Measurements from ENCODE around the gene PAGR1. TPM values are rescaled to one million over a fixed set of nuclear protein-coding genes. Genes with fewer than 3 reads are reported as not detected.
A peak's percentile ranks its signal among the peaks of the same experiment; 100 is the strongest.

Gene PAGR1
- total and polyA plus RNA-seq, 2 of the 13 experiments (the other 11 are each of a cell fraction or from before 2014, with no cell fraction given): 9.8 to 66.4 TPM

GRCh38 chr16:29815793-29816693 is at the start of gene PAGR1 (continued):
- TF ChIP-seq ZNF770 (CRISPR knock-in tag; IDR thresholded peaks at IDR 0.05) (peak; percentile 94), HMG20B (CRISPR knock-in tag; conservative IDR thresholded peaks at IDR 0.05) (peak; percentile 41; the same call in 1 of the 2 replicates), JDP2 (CRISPR knock-in tag; IDR thresholded peaks at IDR 0.05; ENCODE audit: borderline replicate concordance) (no peak), ZNF430 (CRISPR knock-in tag; IDR thresholded peaks at IDR 0.05) (no peak; the same call in 1 of the 2 replicates), NFE2 (CRISPR knock-in tag; IDR thresholded peaks at IDR 0.05) (peak; percentile 8; the same call in 1 of the 2 replicates), ZNF468 (CRISPR knock-in tag; IDR thresholded peaks at IDR 0.05) (no peak), NONO (IDR thresholded peaks at IDR 0.05) (no peak), NONO (CRISPR knock-in tag; conservative IDR thresholded peaks at IDR 0.05) (peak; percentile 97), TFE3 (CRISPR knock-in tag; IDR thresholded peaks at IDR 0.05) (peak; percentile 76), IRF2 (CRISPR knock-in tag; IDR thresholded peaks at IDR 0.05) (peak; percentile 74; the same call in 1 of the 2 replicates), ZNF143 (CRISPR knock-in tag; IDR thresholded peaks at IDR 0.05) (peak; percentile 68), NFKB2 (CRISPR knock-in tag; IDR thresholded peaks at IDR 0.05; ENCODE audit: borderline replicate concordance) (peak; percentile 20; the same call in 1 of the 2 replicates), ZNF878 (CRISPR knock-in tag; IDR thresholded peaks at IDR 0.05) (no peak), ZBTB7A (CRISPR knock-in tag; IDR thresholded peaks at IDR 0.05) (peak; percentile 1; the same call in 1 of the 2 replicates), CERS6 (CRISPR knock-in tag; IDR thresholded peaks at IDR 0.05) (no peak), ZFP36 (IDR thresholded peaks at IDR 0.05; ENCODE audit: borderline replicate concordance, low read depth, low read length, partially characterized antibody) (no peak), ZSCAN25 (CRISPR knock-in tag; IDR thresholded peaks at IDR 0.05) (peak; percentile 86), ZBTB42 (CRISPR knock-in tag; IDR thresholded peaks at IDR 0.05) (0 out of 2 replicates have a peak, but pooled peaks have one; percentile 28), TOPORS (CRISPR knock-in tag; IDR thresholded peaks at IDR 0.05) (peak; percentile 72; the same call in 1 of the 2 replicates), KLF12 (CRISPR knock-in tag; IDR thresholded peaks at IDR 0.05; ENCODE audit: borderline replicate concordance) (peak; percentile 85; the same call in 1 of the 2 replicates), ZBTB44 (CRISPR knock-in tag; IDR thresholded peaks at IDR 0.05) (0 out of 2 replicates have a peak, but pooled peaks have one; percentile 45), ETV5 (CRISPR knock-in tag; IDR thresholded peaks at IDR 0.05; ENCODE audit: borderline replicate concordance) (peak; percentile 36), FOXO1 (CRISPR knock-in tag; IDR thresholded peaks at IDR 0.05) (peak; percentile 57), KDM2A (CRISPR knock-in tag; IDR thresholded peaks at IDR 0.05; ENCODE audit: borderline replicate concordance, low read depth) (peak; percentile 93)

Data from HepG2 (cell line).